HG03103 (cell line): Measurements from ENCODE around the gene RBM4.

Experiments used
- ATAC-seq: cut with Tn5 transposase; IDR thresholded peaks from one replicate; pipeline ENCODE4 v1.9.1; 2021; ENCODE audit warnings: low read depth; ENCODE audit not compliant: unreplicated experiment

Gene RBM4

GRCh38 chr11:66687831-66688281, 49.4 kb downstream of the RBM4 start:
- no peak for ATAC-seq

GRCh38 chr11:66688561-66689534, 50.3 kb downstream of the RBM4 start:
- no peak for ATAC-seq

- ATAC-seq = no peak
Measured at GRCh38 chr11:66689661-66690590, 51.4 kb downstream of the RBM4 start.

DNA sequence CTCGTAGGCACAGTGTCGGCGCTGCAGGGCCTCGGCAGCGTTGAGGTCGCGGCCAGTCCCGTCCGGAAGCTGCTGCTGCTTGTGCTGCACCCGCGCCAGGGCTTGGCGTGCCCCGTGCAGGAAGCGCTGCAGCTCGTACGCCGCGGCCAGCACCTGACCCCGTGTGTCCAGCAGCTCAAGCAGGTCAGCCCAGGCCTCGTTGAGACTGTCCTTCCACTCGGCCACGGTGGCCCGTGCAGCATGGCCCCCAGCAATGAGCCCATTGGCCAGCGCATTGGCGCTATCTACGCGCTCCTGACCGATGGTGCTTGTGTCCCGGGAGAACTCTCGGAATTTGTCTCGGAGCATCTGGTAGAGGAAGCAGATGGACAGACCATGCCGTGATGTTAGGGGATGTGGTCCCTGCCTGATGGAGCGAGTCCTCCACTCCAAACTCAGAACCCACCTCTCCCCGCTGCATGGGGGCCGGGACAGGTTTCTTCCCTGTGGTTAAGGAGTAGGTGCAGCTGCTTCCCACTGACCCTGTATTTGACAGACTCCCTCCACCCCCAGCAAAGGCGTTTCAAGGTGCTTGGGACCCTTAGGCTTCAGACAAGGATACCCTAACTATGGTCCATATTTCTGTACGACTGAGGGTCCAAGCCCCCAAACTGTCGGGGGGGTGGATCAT, 52.9 kb downstream of the RBM4 start:
- no peak for ATAC-seq

GRCh38 chr11:66692446-66692845, 53.9 kb downstream of the RBM4 start:
- ATAC-seq = no peak

GRCh38 chr11:66692871-66693331, 54.4 kb downstream of the RBM4 start:
- ATAC-seq = no peak

GRCh38 chr11:66693356-66694055, 55.0 kb downstream of the RBM4 start:
- no peak for ATAC-seq

DNA sequence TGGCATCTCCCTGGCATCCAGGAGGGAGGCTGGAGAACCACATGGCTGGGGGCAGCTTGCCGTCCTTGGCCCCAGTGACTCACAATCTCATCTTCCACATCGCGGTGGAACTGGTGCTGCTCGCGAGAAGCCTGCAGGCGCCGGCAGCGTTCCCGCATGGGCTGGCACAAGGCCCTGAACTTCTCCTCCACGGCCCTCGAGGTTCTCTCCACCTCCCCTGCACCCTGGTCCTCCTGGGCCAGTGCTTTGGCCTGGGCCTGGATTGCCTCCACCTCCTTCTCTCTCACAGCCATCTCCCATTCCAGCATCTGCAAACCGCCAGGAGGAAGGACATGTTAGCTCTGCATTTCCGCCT, 55.5 kb downstream of the RBM4 start:
- no peak for ATAC-seq

GRCh38 chr11:66694732-66695207, 56.3 kb downstream of the RBM4 start:
- ATAC-seq = no peak
